IMR-90 (cell line): ENCODE results near the gene KANSL1L. TPM values are rescaled to one million over a fixed set of nuclear protein-coding genes. Genes with fewer than 3 reads are reported as not detected.

Experiments
- ATAC-seq: fragments of 200-7000 bp; cut with Tn5 transposase; 2 replicates; pipeline ENCODE4 v1.9.1; 2020; ENCODE audit warnings: low read depth, mild to moderate bottlenecking, moderate library complexity
- BruUV-seq: library from RNA; stranded (reverse); fragments of 400-500 nt; replicated peaks from 2 replicates; lab custom pipeline; 2021; lab: Mats Ljungman, UMichigan
- CTCF ChIA-PET: fragments of 300-600 bp; formaldehyde crosslinking; extraction: SDS; loops from one replicate; lab custom pipeline; 2021; ENCODE audit warnings: antibody characterized with exemption; lab: Yijun Ruan, JAX
- POLR2A ChIA-PET: fragments of 300-600 bp; sonication (Branson Sonifier 250); formaldehyde crosslinking; loops from one replicate; lab custom pipeline; 2022; ENCODE audit warnings: antibody characterized with exemption; ENCODE audit not compliant: unreplicated experiment; lab: Charles Lee
- DNase-seq: peaks from one replicate; pipeline ENCODE4 v3.0.0; 2013
- H2AFZ ChIP-seq: replicated peaks from 2 replicates; pipeline ENCODE3; 2013; ENCODE audit warnings: low read length, mild to moderate bottlenecking; ENCODE audit not compliant: poor library complexity
- H2AK5ac ChIP-seq: 2 replicates; pipeline ENCODE4 v1.6.1; 2013; ENCODE audit warnings: low read depth, low read length, inconsistent platforms
- H2AK9ac ChIP-seq: replicated peaks from 2 replicates; pipeline ENCODE3; 2013; ENCODE audit warnings: mild to moderate bottlenecking, low read depth, low read length, moderate library complexity; ENCODE audit not compliant: poor library complexity
- H2BK120ac ChIP-seq: 2 replicates; pipeline ENCODE4 v1.6.1; 2013; ENCODE audit warnings: low read depth, low read length, inconsistent platforms
- H2BK15ac ChIP-seq: 3 replicates; pipeline ENCODE4 v1.6.1; 2013; ENCODE audit warnings: low read depth, low read length, inconsistent platforms
- H2BK20ac ChIP-seq: 2 replicates; pipeline ENCODE4 v1.6.1; 2013; ENCODE audit warnings: low read depth, mild to moderate bottlenecking, inconsistent platforms, low read length, moderate library complexity
- H2BK5ac ChIP-seq: 2 replicates; pipeline ENCODE4 v1.6.1; 2013; ENCODE audit warnings: mild to moderate bottlenecking, low read depth, low read length, inconsistent platforms; ENCODE audit not compliant: poor library complexity, severe bottlenecking
- H3K14ac ChIP-seq: replicated peaks from 2 replicates; pipeline ENCODE4 v1.6.1; 2013; ENCODE audit warnings: low read depth, low read length, inconsistent platforms
- H3K18ac ChIP-seq: 2 replicates; pipeline ENCODE4 v1.6.1; 2013; ENCODE audit warnings: low read depth, low read length, control low read depth
- H3K23ac ChIP-seq: 2 replicates; pipeline ENCODE4 v1.6.1; 2013; ENCODE audit warnings: low read depth, low read length, inconsistent platforms
- H3K27ac ChIP-seq: 2 replicates; pipeline ENCODE4 v1.5.1; 2013; ENCODE audit warnings: mild to moderate bottlenecking, control low read depth, low read length; ENCODE audit not compliant: insufficient read depth
- H3K27me3 ChIP-seq: 2 replicates; pipeline ENCODE4 v1.6.1; 2013; ENCODE audit warnings: low read length; ENCODE audit not compliant: control insufficient read depth, insufficient read depth
- H3K36me3 ChIP-seq: 2 replicates; pipeline ENCODE4 v1.6.1; 2013; ENCODE audit warnings: low read length, mixed read lengths; ENCODE audit not compliant: control insufficient read depth, insufficient read depth
- H3K4ac ChIP-seq: 2 replicates; pipeline ENCODE4 v1.6.1; 2013; ENCODE audit warnings: low read depth, low read length, inconsistent platforms
- H3K4me1 ChIP-seq: 2 replicates; pipeline ENCODE4 v1.6.1; 2013; ENCODE audit warnings: low read length, mixed read lengths; ENCODE audit not compliant: control insufficient read depth, insufficient read depth
- H3K4me2 ChIP-seq: 2 replicates; pipeline ENCODE4 v1.6.1; 2013; ENCODE audit warnings: low read depth, mild to moderate bottlenecking, control low read depth, low read length, moderate library complexity
- H3K4me3 ChIP-seq: 2 replicates; pipeline ENCODE4 v1.5.1; 2013; ENCODE audit warnings: low read depth, mild to moderate bottlenecking, control low read depth, low read length, moderate library complexity; ENCODE audit not compliant: insufficient read depth
- H3K56ac ChIP-seq: 2 replicates; pipeline ENCODE4 v1.6.1; 2013; ENCODE audit warnings: low read length, inconsistent platforms; ENCODE audit not compliant: insufficient read depth; ENCODE audit errors: extremely low read depth
- H3K79me1 ChIP-seq, 2 experiments: 2 replicates each; pipeline ENCODE4 v1.6.1; 2013; ENCODE audit warnings: low read length in 2 of 2, inconsistent platforms in 1 of 2, low read depth in 1 of 2
- H3K9ac ChIP-seq: 2 replicates; pipeline ENCODE4 v1.6.1; 2013; ENCODE audit warnings: low read depth, low read length, control low read depth
- H3K9me1 ChIP-seq: 2 replicates; pipeline ENCODE4 v1.6.1; 2013; ENCODE audit warnings: low read length, inconsistent platforms; ENCODE audit not compliant: insufficient read depth
- H3K9me3 ChIP-seq: 2 replicates; pipeline ENCODE4 v1.6.1; 2013; ENCODE audit warnings: low read length; ENCODE audit not compliant: control insufficient read depth, insufficient read depth
- H4K20me1 ChIP-seq: 2 replicates; pipeline ENCODE4 v1.6.1; 2013; ENCODE audit warnings: low read length, inconsistent platforms; ENCODE audit not compliant: insufficient read depth
- H4K5ac ChIP-seq: 2 replicates; pipeline ENCODE4 v1.6.1; 2013; ENCODE audit warnings: mild to moderate bottlenecking, low read depth, low read length, control low read depth
- H4K8ac ChIP-seq, 2 experiments: 2 replicates each; pipeline ENCODE4 v1.6.1; 2013; ENCODE audit warnings: low read depth in 2 of 2, low read length in 2 of 2, control low read depth in 1 of 2, inconsistent platforms in 1 of 2
- H4K91ac ChIP-seq: 2 replicates; pipeline ENCODE4 v1.6.1; 2013; ENCODE audit warnings: low read depth, low read length, inconsistent platforms; ENCODE audit not compliant: insufficient read depth
- BHLHE40 ChIP-seq: fragments of 150-350 bp; IDR thresholded peaks from 2 replicates; pipeline ENCODE4 v1.6.1; 2016; ENCODE audit warnings: mild to moderate bottlenecking, low read depth, low read length
- CEBPB ChIP-seq: IDR thresholded peaks from 2 replicates; pipeline ENCODE4 v1.6.1; 2012; ENCODE audit warnings: low read depth, low read length, improper control_type of control experiment
- CHD1 ChIP-seq: IDR thresholded peaks from 2 replicates; pipeline ENCODE4 v1.6.1; 2012; ENCODE audit warnings: low read depth, low read length, improper control_type of control experiment
- CTCF ChIP-seq: conservative IDR thresholded peaks from 2 replicates; pipeline ENCODE4 v1.5.1; 2012; ENCODE audit warnings: mild to moderate bottlenecking, low read depth, low read length, improper control_type of control experiment
- ELK1 ChIP-seq: fragments of 150-350 bp; IDR thresholded peaks from 2 replicates; pipeline ENCODE4 v1.6.1; 2016; ENCODE audit warnings: low read depth, mild to moderate bottlenecking, low read length, moderate library complexity, borderline replicate concordance
- FOS ChIP-seq: fragments of 150-350 bp; IDR thresholded peaks from 2 replicates; pipeline ENCODE4 v1.6.1; 2016; ENCODE audit warnings: low read depth, low read length
- MAFK ChIP-seq: IDR thresholded peaks from 2 replicates; pipeline ENCODE4 v1.6.1; 2012; ENCODE audit warnings: low read depth, low read length, improper control_type of control experiment
- MAZ ChIP-seq: IDR thresholded peaks from 2 replicates; pipeline ENCODE4 v1.6.1; 2012; ENCODE audit warnings: low read depth, mild to moderate bottlenecking, low read length, improper control_type of control experiment, moderate library complexity, borderline replicate concordance
- MXI1 ChIP-seq: IDR thresholded peaks from 2 replicates; pipeline ENCODE4 v1.6.1; 2012; ENCODE audit warnings: low read depth, mild to moderate bottlenecking, low read length, moderate library complexity, borderline replicate concordance
- NFE2L2 ChIP-seq: fragments of 150-350 bp; IDR thresholded peaks from 2 replicates; pipeline ENCODE4 v1.6.1; 2016; ENCODE audit warnings: low read depth, mild to moderate bottlenecking, low read length
- POLR2A ChIP-seq: IDR thresholded peaks from 2 replicates; pipeline ENCODE4 v1.6.1; 2012; ENCODE audit warnings: mild to moderate bottlenecking, low read depth, low read length
- RAD21 ChIP-seq: IDR thresholded peaks from 2 replicates; pipeline ENCODE4 v1.6.1; 2012; ENCODE audit warnings: low read length, improper control_type of control experiment
- RCOR1 ChIP-seq: IDR thresholded peaks from 2 replicates; pipeline ENCODE4 v1.6.1; 2012; ENCODE audit warnings: mild to moderate bottlenecking, low read length, improper control_type of control experiment; ENCODE audit not compliant: insufficient replicate concordance
- RFX5 ChIP-seq: IDR thresholded peaks from 2 replicates; pipeline ENCODE4 v1.8.0; 2012; ENCODE audit warnings: low read depth, mild to moderate bottlenecking, low read length, moderate library complexity
- SMC3 ChIP-seq: fragments of 150-350 bp; IDR thresholded peaks from 2 replicates; pipeline ENCODE4 v1.6.1; 2016; ENCODE audit warnings: low read depth, mild to moderate bottlenecking, antibody characterized with exemption, low read length, moderate library complexity
- USF2 ChIP-seq: fragments of 150-350 bp; IDR thresholded peaks from 2 replicates; pipeline ENCODE4 v1.6.1; 2017; ENCODE audit warnings: mild to moderate bottlenecking, antibody characterized with exemption, low read length, low read depth
- WGBS, 2 experiments: methylation state at CpG; one replicate each; pipeline versions ENCODE4 v1.1.5 to v1.1.7; 2013; ENCODE audit warnings: missing lambda C conversion rate in 2 of 2; ENCODE audit not compliant: insufficient read length in 1 of 2; ENCODE audit errors: extremely low coverage in 2 of 2; 5-methylcytosine and 5-hydroxymethylcytosine counted together
- dilution Hi-C: fragments of 300-500 bp; cut with HindIII; formaldehyde crosslinking; loops from one replicate; pipeline ENCODE4 v1.14.3; 2018; ENCODE audit warnings: low sequenced_read_pairs; ENCODE audit not compliant: unreplicated experiment
- in situ Hi-C: fragments of 300-500 bp; cut with MboI; formaldehyde crosslinking; loops from 3 replicates; pipeline ENCODE4 v1.14.3; 2019; ENCODE audit warnings: low sequenced_read_pairs, inconsistent platforms, mixed read lengths
- intact Hi-C: fragments of 100-400 bp; cut with micrococcal nuclease; formaldehyde crosslinking; loops from 2 replicates; pipeline ENCODE4 v1.10.0; 2022
- polyA plus RNA-seq, 3 experiments: library from polyadenylated mRNA; depleted of rRNA; stranded (reverse); fragments of >200 nt; gene quantifications; 2 replicates each; pipeline ENCODE4 v1.2.3, GENCODE V29; 2012; ENCODE audit warnings: low replicate concordance in 1 of 3
- total RNA-seq: library from RNA; depleted of rRNA; stranded (reverse); fragments of >200 nt; gene quantifications from 2 replicates; pipeline ENCODE4 v1.2.3, GENCODE V29; 2012

The KANSL1L gene
- total and polyA plus RNA-seq, 2 of the 4 experiments (the other 2 are of a cell fraction): 3.1 to 7.2 TPM

GRCh38 chr2:210177769-210178168 is 6.6 kb upstream of the KANSL1L start:
- Histone ChIP-seq H2AK9ac (no peak overlapping the region), H2AK5ac (no peak overlapping the region), H4K8ac (no peak overlapping the region), H3K4me1 (no peaks in the 10 kb centered on the region), H3K4me2 (no peak overlapping the region), H4K91ac (no peak overlapping the region), H4K5ac (no peak overlapping the region), H2BK15ac (no peak overlapping the region), H3K56ac (no peak overlapping the region), H3K23ac (no peak overlapping the region), H3K36me3 (no peaks in the 10 kb centered on the region), H3K27ac (no peak overlapping the region), H2AFZ (no peak overlapping the region), H2BK20ac (no peak overlapping the region), H3K14ac (no peak overlapping the region), H2BK120ac (no peak overlapping the region), H3K9me3 (no peaks in the 10 kb centered on the region), H3K79me1 (no peaks in the 10 kb centered on the region), H2BK5ac (no peak overlapping the region), H3K9me1 (no peaks in the 10 kb centered on the region), H3K27me3 (peaks cover 6% of the 10 kb centered on the region), H3K4ac (no peak overlapping the region), H3K4me3 (no peak overlapping the region), H4K20me1 (no peaks in the 10 kb centered on the region), H3K18ac (no peak overlapping the region), H3K9ac (no peak overlapping the region)
- ChIA-PET CTCF (no interaction called here), POLR2A (no interaction called here)
- no peak for DNase-seq
- no TSS peak for BruUV-seq
- TF ChIP-seq CEBPB: no peak
- TF ChIP-seq RCOR1: no peak
- no peak for TF ChIP-seq POLR2A
- TF ChIP-seq BHLHE40: no peak
- no peak for TF ChIP-seq NFE2L2
- TF ChIP-seq MXI1: no peak
- TF ChIP-seq CTCF: no peak
- TF ChIP-seq SMC3: no peak
- no peak for TF ChIP-seq MAFK
- no peak for TF ChIP-seq FOS
- no peak for TF ChIP-seq RAD21
- no peak for TF ChIP-seq MAZ
- no peak for TF ChIP-seq CHD1
- TF ChIP-seq ELK1: no peak
- no peak for TF ChIP-seq USF2
- TF ChIP-seq RFX5: no peak
- dilution Hi-C loops (no loop called here), intact Hi-C loops (no loop called here), in situ Hi-C loops (loop anchor here (10.0 kb wide), 1 partner anchor 183 kb away; no protein-coding TSS in a partner anchor)
- ATAC-seq: no peak
- WGBS, 2 experiments: no CpG with 5 or more reads among the region's 1 CpG
